ENCODE measurements around the gene INAFM1. TPM values are rescaled to one million over a fixed set of nuclear protein-coding genes. Genes with fewer than 3 reads are reported as not detected.

Gene INAFM1
- total and polyA plus RNA-seq, 2 donors (not counting 3 experiments of a cell fraction or from before 2014, with no cell fraction given): 2.8 to 8.3 TPM

DNA sequence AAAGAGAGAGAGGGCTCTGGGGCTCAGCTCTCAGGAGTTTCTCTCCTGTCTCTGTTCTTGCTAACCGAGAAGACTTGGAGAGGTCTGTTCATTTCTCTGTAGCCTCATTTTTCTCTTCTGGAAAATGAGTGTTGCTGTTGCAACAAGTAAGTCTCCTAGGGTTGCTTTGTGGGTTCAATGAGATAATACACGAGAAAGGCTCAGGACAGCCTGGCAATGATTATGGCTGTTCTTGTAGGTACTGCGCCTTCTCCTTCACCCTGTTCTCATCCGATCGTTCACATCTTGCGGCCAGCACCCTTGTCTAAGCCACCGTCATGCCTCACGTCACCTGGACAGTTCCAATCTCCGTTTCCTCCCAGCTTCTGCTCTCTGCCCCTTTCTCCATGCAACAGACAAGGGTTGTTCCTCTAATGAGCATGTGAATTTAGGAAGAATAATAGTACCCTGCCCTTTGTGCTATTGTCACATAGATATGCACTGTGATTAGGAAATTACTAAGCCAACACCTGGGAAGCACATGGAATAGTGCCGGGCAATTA lies 39.1 kb downstream of the INAFM1 start:
- Histone ChIP-seq H3K9me3 (replicated peaks; ENCODE audit: control insufficient read depth, insufficient read depth, low read length) (no peaks in the 10 kb centered on the region), H2AFZ (ENCODE audit: low read depth, low read length) (no peak overlapping the region), H3K27me3 (ENCODE audit: control insufficient read depth in 2 of 2, insufficient read depth in 2 of 2, low read length in 2 of 2) (peaks cover 0 to 4% of the 10 kb centered on the region in 2 experiments), H3K4me2 (ENCODE audit: insufficient read depth, low read length) (no peak overlapping the region), H3K4me1 (ENCODE audit: control insufficient read depth, extremely low read depth, insufficient read depth, low read length) (no peaks in the 10 kb centered on the region), H4K20me1 (replicated peaks; ENCODE audit: control insufficient read depth, extremely low read depth, insufficient read depth, low read length) (no peaks in the 10 kb centered on the region), H3K9ac (replicated peaks; ENCODE audit: extremely low read depth, insufficient read depth, low read length) (no peak overlapping the region), H3K4me3 (replicated peaks in 1 of 3; ENCODE audit: insufficient read depth in 1 of 3, low read depth in 1 of 3, low read length in 3 of 3) (no peak overlapping the region), H3K36me3 (ENCODE audit: control insufficient read depth in 2 of 2, extremely low read depth in 1 of 2, insufficient read depth in 2 of 2, low read length in 2 of 2) (no peaks in the 10 kb centered on the region), H3K27ac (ENCODE audit: insufficient read depth, low read depth, low read length) (no peak overlapping the region), H3K9me1 (replicated peaks; ENCODE audit: control insufficient read depth, extremely low read depth, insufficient read depth, low read length) (no peaks in the 10 kb centered on the region), H3K79me2 (ENCODE audit: control insufficient read depth, insufficient read depth, low read length) (no peaks in the 10 kb centered on the region)
- no peak for TF ChIP-seq POLR2AphosphoS5 (IDR thresholded peaks at IDR 0.05; ENCODE audit: insufficient read depth, low read depth, low read length)
- TF ChIP-seq FOS (IDR thresholded peaks at IDR 0.05; ENCODE audit: borderline replicate concordance, insufficient read depth, low read length): no peak
- TF ChIP-seq POLR2A (IDR thresholded peaks at IDR 0.05; ENCODE audit: low read depth, low read length): no peak
- TF ChIP-seq JUN (IDR thresholded peaks at IDR 0.05; ENCODE audit: borderline replicate concordance, insufficient read depth, insufficient read length, low read depth): no peak
- no peak for TF ChIP-seq GATA2 (IDR thresholded peaks at IDR 0.05; ENCODE audit: insufficient read depth, insufficient read length, low read depth, low read length)
- TF ChIP-seq EZH2 (IDR thresholded peaks at IDR 0.05; ENCODE audit: borderline replicate concordance, low read depth, low read length, severe bottlenecking): no peak
- no peak for TF ChIP-seq MYC (IDR thresholded peaks at IDR 0.05; ENCODE audit: low read depth, low read length)
- TF ChIP-seq, protein P1, sequence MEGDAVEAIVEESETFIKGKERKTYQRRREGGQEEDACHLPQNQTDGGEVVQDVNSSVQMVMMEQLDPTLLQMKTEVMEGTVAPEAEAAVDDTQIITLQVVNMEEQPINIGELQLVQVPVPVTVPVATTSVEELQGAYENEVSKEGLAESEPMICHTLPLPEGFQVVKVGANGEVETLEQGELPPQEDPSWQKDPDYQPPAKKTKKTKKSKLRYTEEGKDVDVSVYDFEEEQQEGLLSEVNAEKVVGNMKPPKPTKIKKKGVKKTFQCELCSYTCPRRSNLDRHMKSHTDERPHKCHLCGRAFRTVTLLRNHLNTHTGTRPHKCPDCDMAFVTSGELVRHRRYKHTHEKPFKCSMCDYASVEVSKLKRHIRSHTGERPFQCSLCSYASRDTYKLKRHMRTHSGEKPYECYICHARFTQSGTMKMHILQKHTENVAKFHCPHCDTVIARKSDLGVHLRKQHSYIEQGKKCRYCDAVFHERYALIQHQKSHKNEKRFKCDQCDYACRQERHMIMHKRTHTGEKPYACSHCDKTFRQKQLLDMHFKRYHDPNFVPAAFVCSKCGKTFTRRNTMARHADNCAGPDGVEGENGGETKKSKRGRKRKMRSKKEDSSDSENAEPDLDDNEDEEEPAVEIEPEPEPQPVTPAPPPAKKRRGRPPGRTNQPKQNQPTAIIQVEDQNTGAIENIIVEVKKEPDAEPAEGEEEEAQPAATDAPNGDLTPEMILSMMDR (IDR thresholded peaks at IDR 0.05; ENCODE audit: extremely low read depth in 1 of 2, insufficient read depth in 1 of 2, low read depth in 1 of 2, low read length in 2 of 2): no peak
- TF ChIP-seq, protein P2, sequence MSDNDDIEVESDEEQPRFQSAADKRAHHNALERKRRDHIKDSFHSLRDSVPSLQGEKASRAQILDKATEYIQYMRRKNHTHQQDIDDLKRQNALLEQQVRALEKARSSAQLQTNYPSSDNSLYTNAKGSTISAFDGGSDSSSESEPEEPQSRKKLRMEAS (IDR thresholded peaks at IDR 0.05; ENCODE audit: insufficient read depth, insufficient read length): no peak
- BruUV-seq (replicated peaks): no TSS peak
- intact Hi-C loops (cut with micrococcal nuclease) (no loop called here), dilution Hi-C loops (cut with MboI; ENCODE audit: extremely low pct_ligation_motif_present, low sequenced_read_pairs) (no loop called here)
- DNase-seq (ENCODE audit: low read depth, low spot score): no peak
- FAIRE-seq: no peak
- POLR2A ChIA-PET: no interaction called here
- CTCF ChIA-PET: interaction anchor here (0.7 to 1.2 kb wide), 4 partner anchors 8 to 78 kb away, joined by 3 read pairs; no protein-coding TSS in a partner anchor

Measured in endothelial cell of umbilical vein (primary cell).